K562 (cell line): ENCODE data around the gene ENDOD1. TPM values are rescaled to one million over a fixed set of nuclear protein-coding genes. Genes with fewer than 3 reads are reported as not detected.
A peak's percentile ranks its signal among the peaks of the same experiment; 100 is the strongest.

Source experiments
- ATAC-seq: fragments of 200-7000 bp; cut with Tn5 transposase; 3 replicates; pipeline ENCODE4 v1.9.1; 2020; ENCODE audit warnings: moderate library complexity
- BruUV-seq: library from RNA; stranded (reverse); fragments of 400-500 nt; replicated peaks from 2 replicates; lab custom pipeline; 2021; lab: Mats Ljungman, UMichigan
- CTCF ChIA-PET: fragments of 300-600 bp; formaldehyde crosslinking; extraction: SDS; loops from one replicate; lab custom pipeline; 2021; ENCODE audit warnings: low intra/inter-chr PET ratio; lab: Yijun Ruan, JAX
- POLR2A ChIA-PET: fragments of 300-600, 350-650 bp; sonication (Branson Sonifier 250); formaldehyde crosslinking; extraction: SDS; loops from one replicate; lab custom pipeline; 2021; ENCODE audit warnings: antibody characterized with exemption, inconsistent platforms; lab: Yijun Ruan, JAX
- DNase-seq, 4 experiments: peaks; one replicate each; pipeline versions ENCODE4 v3.0.0 to v3.0.0-alpha.2; 2011 to 2018; ENCODE audit warnings: low spot score in 3 of 4, mixed read lengths in 3 of 4; ENCODE audit errors: extremely low read depth in 1 of 4
- FAIRE-seq: peaks from 2 replicates; lab custom pipeline; 2011; peaks lifted over from hg19 to GRCh38; lab: Jason Lieb, UNC
- H2AFZ ChIP-seq: 2 replicates; pipeline ENCODE4 v1.6.0; 2011; ENCODE audit warnings: low read depth, low read length, control low read depth, inconsistent platforms
- H3K27ac ChIP-seq: fragments of 200-600 bp; 3 replicates; pipeline ENCODE4 v1.8.0; 2011; ENCODE audit warnings: low read depth, mild to moderate bottlenecking, control low read depth, inconsistent platforms, low read length, moderate library complexity, mixed read lengths; ENCODE audit errors: extremely low read depth
- H3K27me3 ChIP-seq, 2 experiments: fragments of 300-600 bp in 1 of 2; 2 replicates in 1 of 2; 3 replicates in 1 of 2; pipeline versions ENCODE4 v1.6.0 to v1.8.0; 2011; ENCODE audit warnings: inconsistent platforms in 2 of 2, low read length in 2 of 2, mild to moderate bottlenecking in 1 of 2, mixed read lengths in 1 of 2, moderate library complexity in 1 of 2; ENCODE audit not compliant: control insufficient read depth in 2 of 2, insufficient read depth in 2 of 2
- H3K36me3 ChIP-seq: fragments of 300-600 bp; 3 replicates; pipeline ENCODE4 v1.8.0; 2011; ENCODE audit warnings: mild to moderate bottlenecking, low read length, inconsistent platforms; ENCODE audit not compliant: control insufficient read depth, insufficient read depth
- H3K4me1 ChIP-seq, 2 experiments: fragments of 200-600 bp in 1 of 2; replicated peaks in 1 of 2; 2 replicates in 1 of 2; 3 replicates in 1 of 2; pipeline versions ENCODE4 v1.5.1 to v1.8.0; 2011; ENCODE audit warnings: inconsistent platforms in 2 of 2, low read length in 2 of 2, mild to moderate bottlenecking in 1 of 2, mixed read lengths in 1 of 2, moderate library complexity in 1 of 2; ENCODE audit not compliant: control insufficient read depth in 2 of 2, insufficient read depth in 2 of 2
- H3K4me2 ChIP-seq: 2 replicates; pipeline ENCODE4 v1.6.1; 2011; ENCODE audit warnings: low read length, control low read depth, inconsistent platforms, mixed read lengths; ENCODE audit not compliant: insufficient read depth
- H3K4me3 ChIP-seq: fragments of 200-600 bp; sonication (generic), shearing (Covaris generic); 2 replicates; pipeline ENCODE4 v1.5.1; 2016; ENCODE audit warnings: control low read depth, inconsistent platforms
- H3K79me2 ChIP-seq: fragments of 200-600 bp; 3 replicates; pipeline ENCODE4 v1.8.0; 2011; ENCODE audit warnings: low read length, inconsistent platforms; ENCODE audit not compliant: control insufficient read depth, insufficient read depth
- H3K9ac ChIP-seq, 2 experiments: 2 replicates each; pipeline versions ENCODE4 v1.6.0 to v1.6.1; 2011; ENCODE audit warnings: low read depth in 2 of 2, low read length in 2 of 2, control low read depth in 1 of 2, inconsistent platforms in 1 of 2, mild to moderate bottlenecking in 1 of 2, mixed read lengths in 1 of 2; ENCODE audit not compliant: insufficient read depth in 1 of 2
- H3K9me1 ChIP-seq: one replicate; pipeline ENCODE4 v1.6.0; 2011; ENCODE audit warnings: inconsistent platforms, mild to moderate bottlenecking, low read length, moderate library complexity; ENCODE audit not compliant: control insufficient read depth, insufficient read depth
- H3K9me3 ChIP-seq: replicated peaks from 2 replicates; pipeline ENCODE4 v1.5.1; 2011; ENCODE audit warnings: low read depth, low read length, inconsistent platforms; ENCODE audit not compliant: control insufficient read depth, insufficient read depth
- H4K20me1 ChIP-seq: replicated peaks from 2 replicates; pipeline ENCODE4 v1.6.1; 2011; ENCODE audit warnings: low read length, inconsistent platforms, mixed read lengths; ENCODE audit not compliant: control insufficient read depth, insufficient read depth
- ARHGAP35 ChIP-seq: fragments of 450-650 bp; IDR thresholded peaks from 2 replicates; pipeline ENCODE4 v1.6.1; 2018; ENCODE audit not compliant: partially characterized antibody
- BRF2 ChIP-seq: IDR thresholded peaks from 3 replicates; pipeline ENCODE4 v1.6.1; 2011; ENCODE audit warnings: borderline replicate concordance, mild to moderate bottlenecking; ENCODE audit not compliant: insufficient read length, insufficient read depth
- GTF3C2 ChIP-seq: IDR thresholded peaks from 3 replicates; pipeline ENCODE4 v1.6.1; 2011; ENCODE audit warnings: borderline replicate concordance, mild to moderate bottlenecking, moderate library complexity; ENCODE audit not compliant: insufficient read length; ENCODE audit errors: extremely low read depth
- KLF6 ChIP-seq: fragments of 250-450 bp; sonication (Bioruptor Pico); IDR thresholded peaks from 2 replicates; pipeline ENCODE4 v1.4.0; 2020; ENCODE audit warnings: mild to moderate bottlenecking, moderate library complexity, borderline replicate concordance
- MEF2D ChIP-seq: conservative IDR thresholded peaks from 2 replicates; pipeline ENCODE4 v1.6.1; 2016; ENCODE audit warnings: low read depth, missing genetic modification characterization, missing compliant biosample characterization
- NFIC ChIP-seq: fragments of 450-650 bp; IDR thresholded peaks from 2 replicates; pipeline ENCODE4 v1.6.1; 2017; ENCODE audit warnings: mild to moderate bottlenecking, inconsistent platforms
- RAD51 ChIP-seq: fragments of 450-650 bp; IDR thresholded peaks from 2 replicates; pipeline ENCODE4 v1.7.1; 2016; ENCODE audit warnings: low read depth, mild to moderate bottlenecking, borderline replicate concordance
- TFAP4 ChIP-seq: sonication (generic); formaldehyde crosslinking; IDR thresholded peaks from 2 replicates; pipeline ENCODE4 v1.8.0; 2022; ENCODE audit warnings: missing genetic modification reagents, mild to moderate bottlenecking, moderate library complexity, borderline replicate concordance
- TFE3 ChIP-seq: fragments of 450-650 bp; formaldehyde crosslinking; IDR thresholded peaks from 2 replicates; pipeline ENCODE4 v1.4.0; 2020; ENCODE audit warnings: mild to moderate bottlenecking, mixed read lengths
- USF2 ChIP-seq: sonication (generic); formaldehyde crosslinking; IDR thresholded peaks from 2 replicates; pipeline ENCODE4 v1.5.0; 2020; ENCODE audit warnings: missing genetic modification reagents
- ZNF707 ChIP-seq: fragments of 250-450 bp; sonication (Bioruptor Pico); conservative IDR thresholded peaks from 2 replicates; pipeline ENCODE4 v1.8.0; 2022; ENCODE audit warnings: inconsistent platforms, mild to moderate bottlenecking, moderate library complexity
- WGBS: fragments of 100-300 bp; shearing (Covaris generic); methylation state at CpG from one replicate; pipeline ENCODE4 v1.1.6; 2016; ENCODE audit warnings: low coverage, mixed read lengths; ENCODE audit not compliant: insufficient coverage; ENCODE audit errors: missing lambda C conversion rate; 5-methylcytosine and 5-hydroxymethylcytosine counted together
- in situ Hi-C: fragments of 300-500 bp; cut with MboI; formaldehyde crosslinking; loops from 4 replicates; pipeline ENCODE4 v1.15.0; 2018; ENCODE audit warnings: inconsistent platforms, mixed read lengths
- intact Hi-C: fragments of 100-400 bp; cut with micrococcal nuclease; formaldehyde crosslinking; loops from 2 replicates; pipeline ENCODE4 v1.14.2; 2022
- polyA plus RNA-seq, 8 experiments: library from polyadenylated mRNA; depleted of rRNA in 4 of 8; stranded (reverse) in 5 of 8; unstranded in 3 of 8; fragments of >200 nt; fragmentation: Nextera tagmentation in 2 of 8; fragmentation: Illumina TruSeq in 1 of 8; extraction: Ambion mirVana in 2 of 8; extraction: Trizol in 1 of 8; gene quantifications; 2 replicates each; pipeline versions ENCODE4 v1.2.1 to v1.2.3, GENCODE V29; 2011 to 2014; ENCODE audit warnings: inconsistent platforms in 1 of 8, missing spikeins in 1 of 8
- total RNA-seq, 7 experiments: library from RNA; depleted of rRNA in 6 of 7; stranded (reverse); fragments of >200 nt in 6 of 7; fragmentation: Illumina TruSeq in 2 of 7; extraction: Trizol in 2 of 7; gene quantifications; 2 replicates each; pipeline versions ENCODE4 v1.2.1 to v1.2.3, GENCODE V29; 2011 to 2021; ENCODE audit warnings: low replicate concordance in 1 of 7

Gene ENDOD1
- total and polyA plus RNA-seq, 9 of the 15 experiments (the other 6 are each of a cell fraction or from before 2014, with no cell fraction given): 4.2 to 11.8 (median 9.3) TPM

- BruUV-seq: no TSS peak
- DNase-seq (no peak), FAIRE-seq (no peak), ATAC-seq (no peak)
- 24% methylated on average over 8 of the region's 8 CpGs for WGBS
- Histone ChIP-seq H3K4me3 (no peak overlapping the region), H3K9me1 (no peaks in the 10 kb centered on the region), H3K9ac (no peak overlapping the region; a peak in 1 of 4 replicates), H4K20me1 (no peaks in the 10 kb centered on the region), H3K9me3 (no peaks in the 10 kb centered on the region), H3K27ac (no peak overlapping the region), H3K27me3 (no peaks in the 10 kb centered on the region), H3K4me1 (peaks cover 0 to 11% of the 10 kb centered on the region in 2 experiments; a peak in 3 of 5 replicates), H3K4me2 (no peak overlapping the region), H2AFZ (peak overlapping the region; percentile 25; the same call in 1 of the 2 replicates), H3K36me3 (peaks cover 5% of the 10 kb centered on the region; the same call in 1 of the 3 replicates), H3K79me2 (peaks cover 10% of the 10 kb centered on the region; the same call in 2 of the 3 replicates)
- CTCF ChIA-PET: no interaction called here
- intact Hi-C loops (no loop called here), in situ Hi-C loops (no loop called here)
- POLR2A ChIA-PET: interaction anchor here (1.5 to 5.0 kb wide), 2 partner anchors 8 to 14 kb away, joined by 4 to 33 read pairs; no protein-coding TSS in a partner anchor
- TF ChIP-seq NFIC (peak; percentile 41; the same call in 1 of the 2 replicates), USF2 (CRISPR knock-in tag) (peak; percentile 13; the same call in 1 of the 2 replicates), RAD51 (peak; percentile 53; the same call in 1 of the 2 replicates), GTF3C2 (no peak), ZNF707 (CRISPR knock-in tag) (no peak), KLF6 (no peak), TFE3 (CRISPR knock-in tag) (peak; percentile 91), TFAP4 (CRISPR knock-in tag) (0 out of 2 replicates have a peak, but pooled peaks have one; percentile 20), MEF2D (tag) (no peak), BRF2 (no peak), ARHGAP35 (no peak)
Observed at GRCh38 chr11:95074792-95075563, 14.7 kb upstream of the ENDOD1 start.
